HepG2 (cell line): ENCODE data around the gene TTC28. TPM values are rescaled to one million over a fixed set of nuclear protein-coding genes. Genes with fewer than 3 reads are reported as not detected.

ENCODE experiments used
- ATAC-seq: fragments of 200-7000 bp; cut with Tn5 transposase; 3 replicates; pipeline ENCODE4 v1.9.1; 2020; ENCODE audit warnings: mild to moderate bottlenecking, moderate library complexity
- BruUV-seq: library from RNA; stranded (reverse); fragments of 400-500 nt; replicated peaks from 2 replicates; lab custom pipeline; 2021; lab: Mats Ljungman, UMichigan
- CTCF ChIA-PET: fragments of 300-600 bp; formaldehyde crosslinking; extraction: SDS; loops from one replicate; lab custom pipeline; 2021; ENCODE audit warnings: low total read pairs, inconsistent platforms, low intra/inter-chr PET ratio; lab: Yijun Ruan, JAX
- POLR2A ChIA-PET: fragments of 350-600 bp; sonication (Branson Sonifier 250); formaldehyde crosslinking; loops from one replicate; lab custom pipeline; 2020; ENCODE audit warnings: antibody characterized with exemption, inconsistent platforms; lab: Yijun Ruan, JAX
- DNase-seq: peaks from one replicate; pipeline ENCODE4 v3.0.0-alpha.2; 2015; ENCODE audit warnings: low spot score
- FAIRE-seq: peaks from 3 replicates; lab custom pipeline; 2011; peaks lifted over from hg19 to GRCh38; lab: Jason Lieb, UNC
- H2AFZ ChIP-seq: one replicate; pipeline ENCODE4 v1.6.1; 2011; ENCODE audit warnings: low read length, inconsistent platforms
- H3K27ac ChIP-seq: fragments of 300-600 bp; 3 replicates; pipeline ENCODE4 v1.8.0; 2011; ENCODE audit warnings: mixed run types, mild to moderate bottlenecking, mixed read lengths, low read length, inconsistent platforms; ENCODE audit not compliant: insufficient read depth; ENCODE audit errors: extremely low read length
- H3K27me3 ChIP-seq, 2 experiments: fragments of 200-600 bp in 1 of 2; 2 replicates in 1 of 2; 3 replicates in 1 of 2; pipeline versions ENCODE4 v1.6.0 to v1.8.0; 2011; ENCODE audit warnings: low read length in 2 of 2, mild to moderate bottlenecking in 2 of 2, moderate library complexity in 2 of 2, inconsistent platforms in 1 of 2; ENCODE audit not compliant: insufficient read depth in 2 of 2, control insufficient read depth in 1 of 2
- H3K36me3 ChIP-seq, 2 experiments: fragments of 200-600 bp in 1 of 2; replicated peaks in 1 of 2; 2 replicates in 1 of 2; 3 replicates in 1 of 2; pipeline versions ENCODE4 v1.5.1 to v1.8.0; 2011; ENCODE audit warnings: low read length in 2 of 2, inconsistent platforms in 1 of 2; ENCODE audit not compliant: insufficient read depth in 2 of 2, control insufficient read depth in 1 of 2
- H3K4me1 ChIP-seq: 2 replicates; pipeline ENCODE4 v1.5.1; 2012; ENCODE audit warnings: low read length, inconsistent platforms; ENCODE audit not compliant: insufficient read depth
- H3K4me2 ChIP-seq: 2 replicates; pipeline ENCODE4 v1.6.0; 2011; ENCODE audit warnings: low read depth, low read length, inconsistent platforms
- H3K4me3 ChIP-seq, 3 experiments: fragments of 200-600 bp in 1 of 3; sonication (generic), shearing (Covaris generic) in 1 of 3; replicated peaks in 1 of 3; 2 replicates each; pipeline ENCODE4 v1.5.1; 2011 to 2016; ENCODE audit warnings: low read length in 3 of 3, inconsistent platforms in 2 of 3, low read depth in 2 of 3, mild to moderate bottlenecking in 2 of 3, control low read depth in 1 of 3, mixed read lengths in 1 of 3; ENCODE audit not compliant: insufficient read depth in 1 of 3
- H3K79me2 ChIP-seq: one replicate; pipeline ENCODE4 v1.6.1; 2011; ENCODE audit warnings: low read length, inconsistent platforms; ENCODE audit not compliant: insufficient read depth
- H3K9ac ChIP-seq: 2 replicates; pipeline ENCODE4 v1.6.0; 2011; ENCODE audit warnings: mild to moderate bottlenecking, low read depth, low read length, inconsistent platforms; ENCODE audit not compliant: insufficient read depth
- H3K9me3 ChIP-seq: 2 replicates; pipeline ENCODE4 v1.5.1; 2012; ENCODE audit warnings: mild to moderate bottlenecking, low read length
- H4K20me1 ChIP-seq: 2 replicates; pipeline ENCODE4 v1.6.0; 2011; ENCODE audit warnings: inconsistent platforms, mild to moderate bottlenecking, low read length, moderate library complexity; ENCODE audit not compliant: insufficient read depth
- BRCA1 ChIP-seq: sonication (generic); formaldehyde crosslinking; IDR thresholded peaks from 2 replicates; pipeline ENCODE4 v1.4.0; 2020; ENCODE audit warnings: missing genetic modification reagents
- CREB1 ChIP-seq, 2 experiments: fragments of 450-650 bp in 1 of 2; IDR thresholded peaks; 2 replicates each; pipeline ENCODE4 v1.6.1; 2016 to 2017; ENCODE audit warnings: control low read depth in 1 of 2, mild to moderate bottlenecking in 1 of 2, missing compliant biosample characterization in 1 of 2, missing genetic modification characterization in 1 of 2
- ELF1 ChIP-seq: sonication (generic); formaldehyde crosslinking; IDR thresholded peaks from 2 replicates; pipeline ENCODE4 v1.4.0; 2020; ENCODE audit warnings: missing genetic modification reagents
- FOXA1 ChIP-seq, 2 experiments: fragments of 450-650 bp in 1 of 2; sonication (generic) in 1 of 2; formaldehyde crosslinking in 1 of 2; IDR thresholded peaks; 2 replicates each; pipeline versions ENCODE4 v1.4.0 to v1.6.1; 2016 to 2020; ENCODE audit warnings: missing genetic modification reagents in 1 of 2
- KDM2A ChIP-seq: sonication (generic); formaldehyde crosslinking; IDR thresholded peaks from 2 replicates; pipeline ENCODE4 v1.4.0; 2020; ENCODE audit warnings: low read depth, missing genetic modification reagents, borderline replicate concordance
- MIER3 ChIP-seq: IDR thresholded peaks from 2 replicates; pipeline ENCODE4 v1.6.1; 2016; ENCODE audit warnings: missing compliant biosample characterization, borderline replicate concordance
- MTF2 ChIP-seq: sonication (generic); formaldehyde crosslinking; IDR thresholded peaks from 2 replicates; pipeline ENCODE4 v1.5.0; 2020; ENCODE audit warnings: missing genetic modification reagents, borderline replicate concordance
- RBAK ChIP-seq: sonication (generic); formaldehyde crosslinking; IDR thresholded peaks from 2 replicates; pipeline ENCODE4 v1.5.1; 2020; ENCODE audit warnings: mild to moderate bottlenecking, missing genetic modification reagents
- SP140L ChIP-seq: sonication (generic); formaldehyde crosslinking; IDR thresholded peaks from 2 replicates; pipeline ENCODE4 v1.4.0; 2020; ENCODE audit warnings: missing genetic modification reagents, borderline replicate concordance
- TARDBP ChIP-seq: sonication (generic); formaldehyde crosslinking; IDR thresholded peaks from 2 replicates; pipeline ENCODE4 v1.8.0; 2022; ENCODE audit warnings: mild to moderate bottlenecking, missing genetic modification reagents
- TRIM24 ChIP-seq: sonication (generic); formaldehyde crosslinking; IDR thresholded peaks from 2 replicates; pipeline ENCODE4 v1.8.0; 2022; ENCODE audit warnings: mild to moderate bottlenecking, missing genetic modification reagents
- ZNF235 ChIP-seq: sonication (generic); formaldehyde crosslinking; IDR thresholded peaks from 2 replicates; pipeline ENCODE4 v1.8.1; 2023; ENCODE audit warnings: mild to moderate bottlenecking, missing genetic modification reagents, borderline replicate concordance
- ZNF329 ChIP-seq: sonication (generic); formaldehyde crosslinking; IDR thresholded peaks from 2 replicates; pipeline ENCODE4 v1.9.0; 2021; ENCODE audit warnings: low read depth, mild to moderate bottlenecking, missing genetic modification reagents
- ZNF350 ChIP-seq: sonication (generic); formaldehyde crosslinking; IDR thresholded peaks from 2 replicates; pipeline ENCODE4 v1.4.0; 2020; ENCODE audit warnings: mild to moderate bottlenecking, low read depth, missing genetic modification reagents, borderline replicate concordance
- ZNF619 ChIP-seq: sonication (generic); formaldehyde crosslinking; IDR thresholded peaks from 2 replicates; pipeline ENCODE4 v1.4.0; 2020; ENCODE audit warnings: mild to moderate bottlenecking, missing genetic modification reagents
- ZNF776 ChIP-seq: sonication (generic); formaldehyde crosslinking; IDR thresholded peaks from 2 replicates; pipeline ENCODE4 v1.4.0; 2020; ENCODE audit warnings: mild to moderate bottlenecking, missing genetic modification reagents
- ZNF788 ChIP-seq: sonication (generic); formaldehyde crosslinking; IDR thresholded peaks from 2 replicates; pipeline ENCODE4 v1.5.0; 2020; ENCODE audit warnings: mild to moderate bottlenecking, missing genetic modification reagents, borderline replicate concordance
- WGBS: methylation state at CpG from one replicate; pipeline ENCODE4 v1.1.6; 2017; ENCODE audit warnings: low lambda C conversion rate; 5-methylcytosine and 5-hydroxymethylcytosine counted together
- in situ Hi-C: cut with HindIII; loops from 2 replicates; pipeline ENCODE4 v1.10.0; 2017; ENCODE audit warnings: low pct_unique_long_range_greater_than_20kb; ENCODE audit not compliant: extremely low pct_ligation_motif_present
- intact Hi-C: fragments of 100-400 bp; cut with micrococcal nuclease; formaldehyde crosslinking; loops from one replicate; pipeline ENCODE4 v1.10.0; 2022; ENCODE audit not compliant: unreplicated experiment
- polyA plus RNA-seq, 8 experiments: library from polyadenylated mRNA; depleted of rRNA in 3 of 8; stranded (reverse) in 7 of 8; unstranded in 1 of 8; fragments of >200 nt; fragmentation: Illumina TruSeq in 4 of 8; extraction: Trizol in 4 of 8; gene quantifications; 2 replicates each; pipeline versions ENCODE4 v1.2.1 to v1.2.3, GENCODE V29; 2011 to 2016; ENCODE audit warnings: low read depth in 4 of 8, missing spikeins in 1 of 8, mixed read lengths in 1 of 8; ENCODE audit not compliant: insufficient read depth in 1 of 8
- total RNA-seq, 5 experiments: library from RNA; depleted of rRNA; stranded (reverse); fragments of >200 nt; fragmentation: Illumina TruSeq; extraction: Trizol; gene quantifications; 2 replicates each; pipeline ENCODE4 v1.2.3, GENCODE V29; 2016; ENCODE audit warnings: low read depth in 1 of 5
- TF ChIP-seq, protein P1 (sequence below): sonication (generic); formaldehyde crosslinking; IDR thresholded peaks from 2 replicates; pipeline ENCODE4 v1.5.1; 2020; ENCODE audit warnings: missing genetic modification reagents, mild to moderate bottlenecking, borderline replicate concordance

The TTC28 gene
- total and polyA plus RNA-seq, 2 of the 13 experiments (the other 11 are each of a cell fraction or from before 2014, with no cell fraction given) = 4.2 to 13.1 TPM

- Histone ChIP-seq H4K20me1 (no peaks in the 10 kb centered on the region), H3K4me2 (no peak overlapping the region), H3K27me3 (no peaks in the 10 kb centered on the region), H2AFZ (no peak overlapping the region), H3K79me2 (no peaks in the 10 kb centered on the region), H3K27ac (no peak overlapping the region), H3K9ac (no peak overlapping the region), H3K4me3 (no peak overlapping the region), H3K4me1 (no peaks in the 10 kb centered on the region), H3K9me3 (no peaks in the 10 kb centered on the region), H3K36me3 (peaks cover 8 to 45% of the 10 kb centered on the region in 2 experiments; a peak in 4 of 5 replicates)
- in situ Hi-C loops (no loop called here), intact Hi-C loops (no loop called here)
- POLR2A ChIA-PET = no interaction called here
- TF ChIP-seq MTF2 (CRISPR knock-in tag) (no peak), ELF1 (CRISPR knock-in tag) (no peak), ZNF350 (CRISPR knock-in tag) (no peak), CREB1 (IDR thresholded peaks at IDR 0.05) (no peak), CREB1 (CRISPR knock-in tag; IDR thresholded peaks at IDR 0.05) (no peak), TARDBP (CRISPR knock-in tag) (no peak), SP140L (CRISPR knock-in tag) (no peak), ZNF235 (CRISPR knock-in tag) (no peak)
- FAIRE-seq (no peak), DNase-seq (no peak), ATAC-seq (no peak)
- no TSS peak for BruUV-seq
- CTCF ChIA-PET = no interaction called here
- 82% methylated on average over 9 of the region's 10 CpGs for WGBS
Measured at GRCh38 chr22:27984001-27984695, 695.5 kb downstream of the TTC28 start.

- intact Hi-C loops (no loop called here), in situ Hi-C loops (no loop called here)
- H2AFZ ChIP-seq = no peak overlapping the region
- no peak overlapping the region for H3K4me2 ChIP-seq
- no peak overlapping the region for H3K27ac ChIP-seq
- no peak overlapping the region for H3K4me3 ChIP-seq
- peaks cover 8 to 43% of the 10 kb centered on the region in 2 experiments; a peak in 4 of 5 replicates for H3K36me3 ChIP-seq
- TF ChIP-seq ZNF776 (CRISPR knock-in tag) (no peak), TRIM24 (CRISPR knock-in tag) (no peak), KDM2A (CRISPR knock-in tag) (no peak), ZNF788 (CRISPR knock-in tag) (no peak), ELF1 (CRISPR knock-in tag) (no peak), ZNF329 (CRISPR knock-in tag) (no peak), BRCA1 (CRISPR knock-in tag) (no peak), ZNF619 (no peak), MIER3 (CRISPR knock-in tag) (no peak), RBAK (CRISPR knock-in tag) (no peak), FOXA1 (IDR thresholded peaks at IDR 0.05) (no peak), FOXA1 (CRISPR knock-in tag; IDR thresholded peaks at IDR 0.05) (no peak)
- TF ChIP-seq, protein P1, sequence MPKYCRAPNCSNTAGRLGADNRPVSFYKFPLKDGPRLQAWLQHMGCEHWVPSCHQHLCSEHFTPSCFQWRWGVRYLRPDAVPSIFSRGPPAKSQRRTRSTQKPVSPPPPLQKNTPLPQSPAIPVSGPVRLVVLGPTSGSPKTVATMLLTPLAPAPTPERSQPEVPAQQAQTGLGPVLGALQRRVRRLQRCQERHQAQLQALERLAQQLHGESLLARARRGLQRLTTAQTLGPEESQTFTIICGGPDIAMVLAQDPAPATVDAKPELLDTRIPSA (CRISPR knock-in tag) = no peak
- no peak for FAIRE-seq
- no TSS peak for BruUV-seq
- H3K4me1 ChIP-seq = no peaks in the 10 kb centered on the region
- 96% methylated on average over 14 of the region's 15 CpGs for WGBS
- ChIA-PET CTCF (no interaction called here), POLR2A (no interaction called here)
- H3K79me2 ChIP-seq = no peaks in the 10 kb centered on the region
- ATAC-seq = no peak
- H4K20me1 ChIP-seq = no peaks in the 10 kb centered on the region
- DNase-seq = no peak
- no peak overlapping the region for H3K9ac ChIP-seq
- H3K27me3 ChIP-seq = no peaks in the 10 kb centered on the region
- H3K9me3 ChIP-seq = no peaks in the 10 kb centered on the region
Measured at GRCh38 chr22:27983361-27983791, 696.3 kb downstream of the TTC28 start.
